H1 (cell line): ENCODE measurements around the gene NAALADL1. TPM values are rescaled to one million over a fixed set of nuclear protein-coding genes. Genes with fewer than 3 reads are reported as not detected.

Experiments used
- SAP30 ChIP-seq: fragments of 300-600 bp; sonication (generic); IDR thresholded peaks from 2 replicates; pipeline ENCODE4 v1.7.1; 2012; ENCODE audit warnings: low read length, moderate library complexity, mild to moderate bottlenecking, inconsistent platforms; ENCODE audit not compliant: insufficient read depth, insufficient replicate concordance
- polyA plus RNA-seq, 7 experiments: library from polyadenylated mRNA; depleted of rRNA in 3 of 7; stranded (reverse) in 5 of 7; unstranded in 2 of 7; fragments of >200 nt in 5 of 7; fragments of 200-250 nt in 2 of 7; gene quantifications; 1 replicate in 5 of 7; 2 replicates in 1 of 7; 4 replicates in 1 of 7; pipeline versions ENCODE4 v1.2.1 to v1.2.3, GENCODE V29; 2011 to 2013; ENCODE audit warnings: missing spikeins in 2 of 7, mixed read lengths in 2 of 7
- total RNA-seq: library from RNA; stranded (reverse); fragmentation: NEBNext Ultra II Directional; extraction: Animal tissue kit (Norgen Biotek cat#: 25700); gene quantifications from 2 replicates; pipeline ENCODE4 v1.2.1, GENCODE V29; 2021
- TF ChIP-seq, protein P1 (sequence below): IDR thresholded peaks from 2 replicates; pipeline ENCODE4 v1.6.1; 2012; ENCODE audit warnings: low read length, inconsistent platforms

Gene NAALADL1
- total and polyA plus RNA-seq, 2 of the 8 experiments (the other 6 are each of a cell fraction or from before 2014, with no cell fraction given), result 7.5 to 9.9 TPM

DNA sequence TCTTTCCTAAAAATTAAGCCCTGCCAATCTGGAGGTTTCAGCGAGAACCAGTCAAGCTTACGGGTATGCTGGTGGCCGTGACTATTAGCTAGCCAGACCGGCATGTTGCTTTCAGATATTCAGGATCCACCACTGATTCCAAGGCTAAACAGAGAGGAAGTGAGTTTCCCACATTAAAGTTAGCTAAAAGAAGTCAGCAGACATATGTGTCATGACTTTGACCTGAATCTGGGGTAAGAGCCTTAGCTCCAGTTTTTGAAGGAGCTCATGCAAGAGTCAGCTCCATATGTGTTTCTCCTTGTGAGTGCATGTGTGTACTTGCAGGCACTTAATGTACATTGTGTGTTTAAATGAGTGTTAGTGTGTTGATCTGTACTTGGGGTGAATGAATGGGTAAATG lies 27.1 kb upstream of the NAALADL1 start (continued):
- TF ChIP-seq, protein P1, sequence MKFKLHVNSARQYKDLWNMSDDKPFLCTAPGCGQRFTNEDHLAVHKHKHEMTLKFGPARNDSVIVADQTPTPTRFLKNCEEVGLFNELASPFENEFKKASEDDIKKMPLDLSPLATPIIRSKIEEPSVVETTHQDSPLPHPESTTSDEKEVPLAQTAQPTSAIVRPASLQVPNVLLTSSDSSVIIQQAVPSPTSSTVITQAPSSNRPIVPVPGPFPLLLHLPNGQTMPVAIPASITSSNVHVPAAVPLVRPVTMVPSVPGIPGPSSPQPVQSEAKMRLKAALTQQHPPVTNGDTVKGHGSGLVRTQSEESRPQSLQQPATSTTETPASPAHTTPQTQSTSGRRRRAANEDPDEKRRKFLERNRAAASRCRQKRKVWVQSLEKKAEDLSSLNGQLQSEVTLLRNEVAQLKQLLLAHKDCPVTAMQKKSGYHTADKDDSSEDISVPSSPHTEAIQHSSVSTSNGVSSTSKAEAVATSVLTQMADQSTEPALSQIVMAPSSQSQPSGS, result no peak
- no peak for TF ChIP-seq SAP30
